GM23248 (cell line): ENCODE results near the gene KRT24.

Experiments
- EZH2 ChIP-seq: fragments of 200-600 bp; sonication (generic); IDR thresholded peaks from 2 replicates; pipeline ENCODE4 v1.6.1; 2018; ENCODE audit warnings: antibody characterized with exemption, mild to moderate bottlenecking; ENCODE audit not compliant: insufficient read depth, poor library complexity, severe bottlenecking
- EZH2phosphoT487 ChIP-seq: fragments of 200-600 bp; sonication (generic); IDR thresholded peaks from 2 replicates; pipeline ENCODE4 v1.6.1; 2018; ENCODE audit warnings: antibody characterized with exemption, moderate library complexity, mild to moderate bottlenecking, low read depth; ENCODE audit not compliant: insufficient read depth

DNA sequence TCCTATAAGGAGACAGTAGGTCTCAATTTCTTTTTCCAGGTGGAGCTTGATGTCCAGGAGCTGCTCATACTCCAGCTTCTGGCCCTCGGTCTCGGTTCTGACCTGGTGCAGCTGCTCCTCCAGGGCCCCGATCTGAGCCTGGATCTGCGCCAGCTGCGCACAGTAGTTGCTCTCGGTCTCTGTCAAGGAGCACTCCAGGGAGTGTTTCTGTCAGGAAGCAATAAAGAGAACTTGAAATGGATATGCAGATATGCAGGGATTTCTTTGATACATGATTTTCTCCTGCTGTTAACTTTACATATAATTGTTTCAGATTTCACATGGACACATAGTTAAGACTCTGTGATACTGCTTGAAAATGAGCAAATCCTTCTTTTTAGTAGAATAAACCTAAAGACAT is 46.8 kb upstream of the KRT24 start:
- TF ChIP-seq EZH2phosphoT487 (no peak), EZH2 (no peak)
